ENCODE results near the gene PLA2G7. TPM values are rescaled to one million over a fixed set of nuclear protein-coding genes. Genes with fewer than 3 reads are reported as not detected.

Gene PLA2G7
- total and polyA plus RNA-seq, 2 of the 8 experiments (the other 6 are each of a cell fraction or from before 2014, with no cell fraction given), result 1.5 to 2.2 TPM

DNA sequence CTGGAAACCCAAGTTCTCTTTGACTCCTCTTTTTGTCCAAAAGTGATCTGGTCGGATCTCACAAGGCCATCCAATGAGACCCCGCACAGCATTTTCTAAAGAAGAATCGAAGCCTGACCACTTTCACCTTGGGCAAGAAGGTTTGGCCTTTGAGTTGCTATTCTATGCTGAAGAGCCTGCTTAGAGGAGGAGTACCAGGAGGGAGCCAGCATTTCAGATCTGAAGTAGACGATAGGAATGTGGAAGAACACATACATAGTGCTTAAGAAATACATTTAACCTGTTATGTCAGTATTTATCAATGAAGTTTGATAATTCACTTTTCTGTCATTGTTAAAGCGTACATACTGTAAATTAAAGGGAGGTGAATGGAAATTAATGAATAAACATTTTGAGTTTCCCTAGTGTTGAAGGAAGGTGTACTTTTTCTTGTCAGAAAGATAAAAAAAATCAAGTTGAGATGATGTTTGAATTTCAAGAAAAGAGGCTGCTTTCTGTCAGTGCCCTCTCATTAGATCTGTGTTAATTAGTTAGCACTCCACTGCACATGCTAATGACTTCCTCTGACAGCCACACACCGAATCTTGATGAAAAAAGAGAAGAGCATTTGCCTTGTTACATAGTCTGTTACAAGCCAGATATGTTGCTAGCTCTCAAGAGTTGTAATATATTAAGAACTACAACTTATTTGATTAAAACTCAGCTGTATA lies 58.4 kb downstream of the PLA2G7 start:
- no peak for DNase-seq (ENCODE audit: low read depth in 1 of 2, low spot score in 2 of 2)
- CTCF ChIA-PET (ENCODE audit: partially characterized antibody), result interaction anchor here (0.7 to 2.4 kb wide), 13 partner anchors 8 to 589 kb away, joined by 3 to 15 read pairs (median 4); partner anchors contain the start of gene TDRD6
- H3K27ac ChIP-seq (ENCODE audit: low read depth, low read length), result no peak overlapping the region
- no peaks in the 10 kb centered on the region for H3K79me1 ChIP-seq (ENCODE audit: low read depth, low read length)
- no peaks in the 10 kb centered on the region for H3K9me3 ChIP-seq (ENCODE audit: insufficient read depth in 2 of 2, low read depth in 1 of 2, low read length in 1 of 2)
- H3K14ac ChIP-seq (ENCODE audit: insufficient read length), result no peak overlapping the region
- 87% methylated on average over 6 of the region's 6 CpGs; no CpG with 5 or more reads in 1 of the 2 experiments for WGBS, 2 experiments (ENCODE audit: extremely low coverage in 1 of 2, insufficient coverage in 1 of 2, insufficient read length in 1 of 2, insufficient replicate concordance in 2 of 2, low coverage in 1 of 2, low lambda C conversion rate in 2 of 2, missing lambda C conversion rate in 1 of 2)
- no peak overlapping the region for H3K4me3 ChIP-seq (ENCODE audit: extremely low read depth in 1 of 4, insufficient read depth in 2 of 4, low read depth in 3 of 4, low read length in 4 of 4)
- H3K23me2 ChIP-seq (ENCODE audit: low read depth, low read length), result 0 out of 2 replicates have a peak, but pooled peaks cover 2% of the 10 kb centered on the region
- H2BK120ac ChIP-seq (replicated peaks; ENCODE audit: low read depth, low read length), result no peak overlapping the region
- no peak overlapping the region for H3K23ac ChIP-seq (ENCODE audit: insufficient read length)
- no peak overlapping the region for H2BK20ac ChIP-seq (ENCODE audit: low read length)
- no peak overlapping the region for H2AFZ ChIP-seq (ENCODE audit: low read length)
- no peak overlapping the region for H3K9ac ChIP-seq (replicated peaks in 1 of 4; ENCODE audit: extremely low read depth in 1 of 4, low read depth in 3 of 4, low read length in 3 of 4)
- H4K20me1 ChIP-seq (replicated peaks in 1 of 2; ENCODE audit: control insufficient read depth in 1 of 2, insufficient read depth in 2 of 2, low read length in 2 of 2), result no peaks in the 10 kb centered on the region
- no peak for TF ChIP-seq SUZ12 (IDR thresholded peaks at IDR 0.05; ENCODE audit: low read length)
- no peak for TF ChIP-seq CREB1 (IDR thresholded peaks at IDR 0.05)
- TF ChIP-seq MAFK (IDR thresholded peaks at IDR 0.05; ENCODE audit: low read depth, low read length), result no peak
- no peak for FAIRE-seq
- H2BK12ac ChIP-seq (ENCODE audit: low read depth, low read length), result no peak overlapping the region
- H4K5ac ChIP-seq (ENCODE audit: insufficient read length, low read depth, low read length), result no peak overlapping the region
- no peak overlapping the region for H3K4ac ChIP-seq (replicated peaks; ENCODE audit: insufficient read length, low read depth, low read length)
- H3K18ac ChIP-seq (ENCODE audit: extremely low read depth, low read length), result no peak overlapping the region
- H3K79me2 ChIP-seq (ENCODE audit: control insufficient read depth in 1 of 2, insufficient read depth in 2 of 2, low read length in 2 of 2), result no peaks in the 10 kb centered on the region
- H3K4me2 ChIP-seq (ENCODE audit: insufficient read depth in 1 of 2, low read depth in 2 of 2, low read length in 2 of 2), result no peak overlapping the region
- no peak overlapping the region for H4K8ac ChIP-seq (ENCODE audit: extremely low read depth, insufficient read depth, low read length)
- H3K27me3 ChIP-seq (replicated peaks in 1 of 4; ENCODE audit: control insufficient read depth in 3 of 4, extremely low read depth in 1 of 4, insufficient read depth in 3 of 4, low read length in 3 of 4), result no peaks in the 10 kb centered on the region
- H3K4me1 ChIP-seq (replicated peaks in 1 of 4; ENCODE audit: control insufficient read depth in 3 of 4, insufficient read depth in 4 of 4, low read length in 3 of 4), result no peaks in the 10 kb centered on the region
- no peaks in the 10 kb centered on the region for H3K36me3 ChIP-seq (ENCODE audit: control insufficient read depth in 2 of 4, insufficient read depth in 4 of 4, low read length in 3 of 4)
- no peak overlapping the region for H4K91ac ChIP-seq (replicated peaks; ENCODE audit: insufficient read length, low read length)
- no peak overlapping the region for H2BK5ac ChIP-seq (ENCODE audit: low read depth, low read length)
- H3K56ac ChIP-seq (replicated peaks; ENCODE audit: insufficient read length, low read depth, low read length), result no peak overlapping the region
- H2BK15ac ChIP-seq (ENCODE audit: low read length), result no peak overlapping the region
- H2AK5ac ChIP-seq (ENCODE audit: low read depth, low read length), result no peak overlapping the region
- POLR2A ChIA-PET (ENCODE audit: partially characterized antibody), result no interaction called here

All from H1 (cell line).